OCI-LY7 (cell line): ENCODE measurements around the gene ATP11A. TPM values are rescaled to one million over a fixed set of nuclear protein-coding genes. Genes with fewer than 3 reads are reported as not detected.

Source experiments
- BruUV-seq: library from RNA; stranded (reverse); fragments of 400-500 nt; replicated peaks from 2 replicates; lab custom pipeline; 2021; lab: Mats Ljungman, UMichigan
- CTCF ChIA-PET: fragments of 300-600 bp; sonication (Branson Sonifier 250); formaldehyde crosslinking; loops from one replicate; lab custom pipeline; 2022; ENCODE audit warnings: antibody characterized with exemption; ENCODE audit not compliant: unreplicated experiment; lab: Charles Lee
- POLR2A ChIA-PET: fragments of 300-600 bp; sonication (Branson Sonifier 250); formaldehyde crosslinking; loops from one replicate; lab custom pipeline; 2022; ENCODE audit warnings: antibody characterized with exemption; lab: Charles Lee
- DNase-seq: peaks from one replicate; pipeline ENCODE4 v3.0.0-alpha.2; 2015; ENCODE audit warnings: low spot score
- H2AFZ ChIP-seq: fragments of 200-600 bp; sonication (generic), shearing (Covaris generic); 2 replicates; pipeline ENCODE4 v1.6.1; 2014; ENCODE audit warnings: mild to moderate bottlenecking, antibody characterized with exemption, low read length, moderate library complexity
- H3K27ac ChIP-seq: fragments of 200-600 bp; sonication (generic); 2 replicates; pipeline ENCODE4 v1.5.1; 2014; ENCODE audit warnings: mixed run types, low read depth, mild to moderate bottlenecking, moderate library complexity, low read length, inconsistent platforms; ENCODE audit not compliant: poor library complexity, severe bottlenecking
- H3K36me3 ChIP-seq: fragments of 200-600 bp; sonication (generic); 2 replicates; pipeline ENCODE4 v1.6.1; 2014; ENCODE audit warnings: mild to moderate bottlenecking, antibody characterized with exemption, low read length, moderate library complexity, mixed read lengths; ENCODE audit not compliant: insufficient read depth
- H3K4me1 ChIP-seq: fragments of 200-600 bp; sonication (generic); 2 replicates; pipeline ENCODE4 v1.5.1; 2014; ENCODE audit warnings: mild to moderate bottlenecking, low read length; ENCODE audit not compliant: insufficient read depth, poor library complexity, severe bottlenecking
- H3K4me2 ChIP-seq: fragments of 200-600 bp; sonication (generic); 2 replicates; pipeline ENCODE4 v1.6.1; 2014; ENCODE audit warnings: mild to moderate bottlenecking, low read length
- H3K4me3 ChIP-seq: fragments of 200-600 bp; sonication (generic); 2 replicates; pipeline ENCODE4 v1.5.1; 2014; ENCODE audit warnings: mild to moderate bottlenecking, low read depth, low read length; ENCODE audit not compliant: poor library complexity, severe bottlenecking
- H3K79me2 ChIP-seq: fragments of 200-600 bp; sonication (generic); 2 replicates; pipeline ENCODE4 v1.6.1; 2016; ENCODE audit warnings: low read depth, mild to moderate bottlenecking, low read length, moderate library complexity, mixed read lengths; ENCODE audit not compliant: insufficient read depth
- H3K9me2 ChIP-seq: fragments of 200-600 bp; sonication (generic); 2 replicates; pipeline ENCODE4 v1.6.1; 2016; ENCODE audit warnings: mild to moderate bottlenecking, low read length, mixed read lengths; ENCODE audit not compliant: insufficient read depth
- H3K9me3 ChIP-seq: fragments of 200-600 bp; sonication (generic); 2 replicates; pipeline ENCODE4 v1.6.1; 2014; ENCODE audit warnings: mild to moderate bottlenecking, mixed run types, low read length, mixed read lengths
- H4K20me1 ChIP-seq: fragments of 200-600 bp; sonication (generic); 2 replicates; pipeline ENCODE4 v1.6.1; 2014; ENCODE audit warnings: mild to moderate bottlenecking, antibody characterized with exemption, low read length, moderate library complexity, mixed read lengths; ENCODE audit not compliant: insufficient read depth
- CTCF ChIP-seq: fragments of 200-600 bp; sonication (generic); conservative IDR thresholded peaks from 2 replicates; pipeline ENCODE4 v1.5.1; 2014; ENCODE audit warnings: mild to moderate bottlenecking, antibody characterized with exemption, low read length, moderate library complexity, mixed read lengths
- EZH2phosphoT487 ChIP-seq: fragments of 200-600 bp; sonication (generic); IDR thresholded peaks from 2 replicates; pipeline ENCODE4 v1.6.1; 2018; ENCODE audit warnings: low read depth, borderline replicate concordance, mild to moderate bottlenecking, mixed run types, antibody characterized with exemption, low read length, moderate library complexity, mixed read lengths
- intact Hi-C: fragments of 100-400 bp; cut with micrococcal nuclease; formaldehyde crosslinking; loops from one replicate; pipeline ENCODE4 v1.10.0; 2022; ENCODE audit not compliant: unreplicated experiment
- total RNA-seq, 2 experiments: library from RNA; depleted of rRNA in 1 of 2; stranded (reverse); fragments of >200 nt in 1 of 2; shearing (Covaris generic) in 1 of 2; gene quantifications; 2 replicates each; pipeline ENCODE4 v1.2.3, GENCODE V29; 2014 to 2022

ATP11A gene
- total RNA-seq, 2 experiments from 2014 or later = 8.8 to 23.1 TPM

DNA sequence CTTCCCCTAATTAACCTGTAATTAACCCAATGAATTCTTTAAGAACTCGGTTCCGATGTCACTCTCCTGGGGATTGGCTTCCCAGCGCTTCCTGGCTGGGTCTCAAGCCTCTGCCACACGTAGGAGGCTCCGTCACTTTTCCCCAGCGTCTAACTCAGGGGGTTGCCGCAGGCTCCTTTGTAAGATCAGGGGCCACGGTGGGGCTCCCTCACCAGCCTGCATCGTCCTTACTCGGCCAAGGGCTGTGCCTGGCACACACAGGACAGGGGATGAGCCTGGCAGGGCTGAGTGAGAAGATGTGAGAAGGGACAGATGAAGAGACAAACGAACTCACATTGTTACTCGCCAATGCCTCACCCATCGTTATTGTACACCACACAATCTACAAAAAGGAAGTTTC is 20.9 kb upstream of the ATP11A start:
- BruUV-seq = no TSS peak
- intact Hi-C loops = no loop called here

GRCh38 chr13:112669881-112670499 is 19.8 kb upstream of the ATP11A start:
- Histone ChIP-seq H3K9me2 (no peaks in the 10 kb centered on the region), H3K27ac (no peak overlapping the region), H3K4me2 (no peak overlapping the region), H4K20me1 (no peaks in the 10 kb centered on the region), H3K79me2 (no peaks in the 10 kb centered on the region), H3K4me1 (no peaks in the 10 kb centered on the region), H3K4me3 (no peak overlapping the region), H3K9me3 (no peaks in the 10 kb centered on the region), H2AFZ (no peak overlapping the region), H3K36me3 (no peaks in the 10 kb centered on the region)
- ChIA-PET CTCF (no interaction called here), POLR2A (interaction anchor here (0.6 kb wide), 1 partner anchor 274 kb away, joined by 4 read pairs; no protein-coding TSS in a partner anchor)
- BruUV-seq = no TSS peak
- no peak for DNase-seq
- intact Hi-C loops = no loop called here
- TF ChIP-seq EZH2phosphoT487 = no peak
- no peak for TF ChIP-seq CTCF

More for the DNA sequence above, 20.9 kb upstream of the ATP11A start:
- ChIA-PET CTCF (no interaction called here), POLR2A (no interaction called here)
- no peaks in the 10 kb centered on the region for H3K79me2 ChIP-seq
- no peak overlapping the region for H2AFZ ChIP-seq
- H3K27ac ChIP-seq = no peak overlapping the region
- H3K4me3 ChIP-seq = no peak overlapping the region
- H3K9me2 ChIP-seq = no peaks in the 10 kb centered on the region
- TF ChIP-seq CTCF = no peak
- TF ChIP-seq EZH2phosphoT487 = no peak
- DNase-seq = no peak
- no peaks in the 10 kb centered on the region for H3K36me3 ChIP-seq
- H3K9me3 ChIP-seq = no peaks in the 10 kb centered on the region
- H3K4me1 ChIP-seq = no peaks in the 10 kb centered on the region
- H3K4me2 ChIP-seq = no peak overlapping the region
- H4K20me1 ChIP-seq = no peaks in the 10 kb centered on the region

DNA sequence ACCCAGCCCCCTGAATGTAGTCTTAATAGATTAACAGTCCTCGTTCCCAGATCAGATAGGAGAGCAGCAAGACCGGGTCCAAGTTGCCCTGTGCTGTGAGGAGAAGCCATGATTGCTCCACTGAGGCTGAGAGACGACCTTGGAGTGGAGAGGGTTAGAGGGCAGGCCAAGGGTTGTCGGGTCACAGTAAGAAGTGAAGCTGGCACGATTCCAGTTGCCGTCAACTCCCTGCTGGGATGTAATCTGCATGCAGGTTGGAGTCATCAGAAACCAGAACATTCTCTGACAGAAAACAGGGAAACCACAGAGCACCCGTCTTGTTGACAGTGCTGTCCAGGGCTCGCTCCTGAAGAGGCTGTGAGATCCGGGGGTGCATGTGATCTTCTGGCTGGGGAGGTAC is 19.0 kb upstream of the ATP11A start:
- TF ChIP-seq CTCF (no peak), EZH2phosphoT487 (no peak)
- Histone ChIP-seq H3K79me2 (no peaks in the 10 kb centered on the region), H3K4me3 (no peak overlapping the region), H2AFZ (no peak overlapping the region), H3K4me2 (no peak overlapping the region), H3K36me3 (no peaks in the 10 kb centered on the region), H3K4me1 (no peaks in the 10 kb centered on the region), H3K9me3 (no peaks in the 10 kb centered on the region), H4K20me1 (no peaks in the 10 kb centered on the region), H3K9me2 (no peaks in the 10 kb centered on the region), H3K27ac (no peak overlapping the region)
- no TSS peak for BruUV-seq
- DNase-seq = no peak
- POLR2A ChIA-PET = no interaction called here
- CTCF ChIA-PET = no interaction called here
- intact Hi-C loops = no loop called here
